Activated CD4-positive, alpha-beta T cell treated with anti-CD3 and anti-CD28 coated beads, Interleukin-2, amount 10 ng/mL, durations not matched to agents 24 days and 14 days (primary cell): ENCODE results near the gene MNS1. TPM values are rescaled to one million over a fixed set of nuclear protein-coding genes. Genes with fewer than 3 reads are reported as not detected.

Experiments used
- total RNA-seq: library from RNA; stranded (reverse); gene quantifications from 2 replicates; pipeline ENCODE4 v1.2.3, GENCODE V29; 2022

Gene MNS1
- total RNA-seq, 1 donor from 2014 or later, result 0.86 TPM

Other genes starting within 250 kb of the MNS1 start
- 34.0 and 36.3 TPM in 2 replicates for gene RFX7, start 221.3 kb downstream of the MNS1 start, total RNA-seq
- 0.35 and 1.6 TPM in 2 replicates for gene TEX9, start 99.7 kb downstream of the MNS1 start, total RNA-seq